Measurements from ENCODE around the gene PINLYP. TPM values are rescaled to one million over a fixed set of nuclear protein-coding genes. Genes with fewer than 3 reads are reported as not detected.

The PINLYP gene
- total RNA-seq, 2 experiments from 2014 or later = 3.7 to 4.4 TPM

GRCh38 chr19:43631491-43631890, 55.9 kb downstream of the PINLYP start:
- no peaks in the 10 kb centered on the region for H3K9me3 Mint-ChIP-seq
- DNase-seq = no peak
- H3K4me3 Mint-ChIP-seq = no peak overlapping the region
- ChIA-PET POLR2A (no interaction called here), CTCF (no interaction called here)
- peaks cover 23% of the 10 kb centered on the region for H3K27me3 Mint-ChIP-seq
- peaks cover 4% of the 10 kb centered on the region for H3K4me1 Mint-ChIP-seq
- H3K36me3 Mint-ChIP-seq (ENCODE audit: low read depth) = no peaks in the 10 kb centered on the region
- H3K27ac Mint-ChIP-seq = no peak overlapping the region

Other genes starting within 250 kb of the PINLYP start
- not detected for gene CD177, start 222.1 kb upstream of the PINLYP start, total RNA-seq
- gene TEX101, start 160.9 kb upstream of the PINLYP start, total RNA-seq = not detected
- 1 to 10 TPM in 1 of 2 experiments, under 1 TPM in 1; 0.63 to 1.0 TPM for gene LYPD3, start 110.2 kb upstream of the PINLYP start, total RNA-seq
- 10 to 100 TPM; 12.0 to 15.2 TPM for gene PHLDB3, start 71.1 kb upstream of the PINLYP start, total RNA-seq
- 10 to 100 TPM; 90.7 to 91.1 TPM for gene ETHE1, start 48.6 kb upstream of the PINLYP start, total RNA-seq
- gene ZNF575, start 42.6 kb upstream of the PINLYP start, total RNA-seq = 1 to 10 TPM; 4.1 to 4.8 TPM
- 10 to 100 TPM; 42.5 to 46.1 TPM for gene XRCC1, start 274 bp upstream of the PINLYP start, total RNA-seq
- gene IRGQ, start 20.3 kb downstream of the PINLYP start, total RNA-seq = 10 to 100 TPM; 15.3 to 16.5 TPM
- 10 to 100 TPM; 13.2 to 13.5 TPM for gene ZNF576, start 20.8 kb downstream of the PINLYP start, total RNA-seq
- under 1 TPM; 0.28 to 0.45 TPM for gene SRRM5, start 36.3 kb downstream of the PINLYP start, total RNA-seq
- gene ZNF428, start 43.8 kb downstream of the PINLYP start, total RNA-seq = 10 to 100 TPM; 19.7 to 20.6 TPM
- gene CADM4, start 64.0 kb downstream of the PINLYP start, total RNA-seq = under 1 TPM; 0.43 to 0.60 TPM
- gene PLAUR, start 94.4 kb downstream of the PINLYP start, total RNA-seq = 10 to 100 TPM; 29.2 to 29.3 TPM
- gene IRGC, start 140.3 kb downstream of the PINLYP start, total RNA-seq = not detected
- gene SMG9, start 179.2 kb downstream of the PINLYP start, total RNA-seq = 10 to 100 TPM; 58.1 to 64.6 TPM
- gene KCNN4, start 205.2 kb downstream of the PINLYP start, total RNA-seq = 10 to 100 TPM; 71.7 to 72.3 TPM
- gene LYPD5, start 226.6 kb downstream of the PINLYP start, total RNA-seq = under 1 TPM; 0.70 to 0.71 TPM

All from activated CD4-positive, alpha-beta memory T cell treated with anti-CD3 and anti-CD28 coated beads, Interleukin-2, amount 10 ng/mL, durations not matched to agents 7 days and 5 days (primary cell).